ENCODE data around the gene ARL8A.

ARL8A gene

DNA sequence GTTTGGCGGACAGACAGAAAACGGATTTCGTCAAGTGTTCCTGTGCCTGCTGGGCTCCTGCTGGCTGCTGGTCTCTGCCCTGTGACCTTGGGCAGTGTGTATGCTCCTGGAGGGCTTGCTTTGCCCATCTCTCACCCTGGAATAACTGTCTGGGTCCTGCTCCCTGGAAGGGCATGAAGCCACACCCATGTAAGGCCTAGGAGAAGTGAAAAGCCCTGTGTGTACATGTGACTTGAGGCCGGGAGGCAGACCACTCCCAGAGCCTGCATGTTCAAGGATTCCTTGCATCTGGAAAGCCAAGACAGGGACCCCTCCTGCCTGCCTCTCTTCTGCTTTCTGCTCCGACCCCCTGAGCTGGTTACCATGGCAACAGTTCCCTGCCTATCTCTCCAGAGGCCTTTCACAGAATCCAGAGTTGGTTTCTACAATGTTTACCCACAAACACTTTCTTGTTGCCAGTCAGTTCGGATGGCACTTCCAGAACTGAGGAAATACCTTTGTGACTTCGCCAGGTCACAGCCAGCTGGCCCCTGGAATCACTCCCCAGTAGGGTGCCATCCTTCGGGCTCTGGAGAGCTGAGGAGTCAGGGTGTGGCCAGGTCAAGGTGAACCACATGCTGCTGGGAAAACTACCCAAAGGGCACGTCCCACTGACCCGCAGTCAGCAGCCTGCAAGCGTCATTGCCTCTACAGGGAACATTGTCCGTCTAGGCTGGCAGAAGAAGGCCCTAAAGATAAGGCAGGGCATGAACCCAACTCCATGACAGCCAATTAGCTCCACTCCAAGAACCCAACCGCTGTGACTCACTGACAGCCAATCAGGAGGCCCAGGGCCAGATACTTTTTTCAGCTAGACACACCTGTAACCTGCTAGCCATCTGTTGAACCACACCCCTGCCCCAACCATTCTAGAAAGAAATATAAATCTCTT is 36.5 kb downstream of the ARL8A start:
- no peak for FAIRE-seq

DNA sequence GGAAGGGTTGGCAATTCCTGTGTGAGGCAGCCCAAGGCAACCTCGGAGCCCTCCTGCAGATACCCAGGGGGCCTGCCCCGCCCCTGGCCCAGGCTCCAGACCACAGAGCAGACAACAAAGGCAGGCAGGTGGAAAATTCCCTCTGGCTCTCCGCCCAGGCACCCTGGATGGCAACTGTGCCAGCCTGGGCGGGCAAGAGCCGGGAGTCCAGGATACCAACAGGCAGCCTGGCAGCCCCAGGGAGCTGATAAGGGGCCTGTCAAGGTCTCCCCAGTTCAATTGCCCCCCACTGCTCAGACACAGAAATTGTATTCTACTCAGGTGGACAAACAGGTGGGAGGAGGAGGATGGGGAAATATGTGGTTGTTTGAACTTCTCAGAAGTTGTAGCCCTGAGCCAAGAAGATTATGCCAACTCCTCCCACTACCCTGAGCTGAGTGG is 37.2 kb downstream of the ARL8A start:
- FAIRE-seq, result no peak

DNA sequence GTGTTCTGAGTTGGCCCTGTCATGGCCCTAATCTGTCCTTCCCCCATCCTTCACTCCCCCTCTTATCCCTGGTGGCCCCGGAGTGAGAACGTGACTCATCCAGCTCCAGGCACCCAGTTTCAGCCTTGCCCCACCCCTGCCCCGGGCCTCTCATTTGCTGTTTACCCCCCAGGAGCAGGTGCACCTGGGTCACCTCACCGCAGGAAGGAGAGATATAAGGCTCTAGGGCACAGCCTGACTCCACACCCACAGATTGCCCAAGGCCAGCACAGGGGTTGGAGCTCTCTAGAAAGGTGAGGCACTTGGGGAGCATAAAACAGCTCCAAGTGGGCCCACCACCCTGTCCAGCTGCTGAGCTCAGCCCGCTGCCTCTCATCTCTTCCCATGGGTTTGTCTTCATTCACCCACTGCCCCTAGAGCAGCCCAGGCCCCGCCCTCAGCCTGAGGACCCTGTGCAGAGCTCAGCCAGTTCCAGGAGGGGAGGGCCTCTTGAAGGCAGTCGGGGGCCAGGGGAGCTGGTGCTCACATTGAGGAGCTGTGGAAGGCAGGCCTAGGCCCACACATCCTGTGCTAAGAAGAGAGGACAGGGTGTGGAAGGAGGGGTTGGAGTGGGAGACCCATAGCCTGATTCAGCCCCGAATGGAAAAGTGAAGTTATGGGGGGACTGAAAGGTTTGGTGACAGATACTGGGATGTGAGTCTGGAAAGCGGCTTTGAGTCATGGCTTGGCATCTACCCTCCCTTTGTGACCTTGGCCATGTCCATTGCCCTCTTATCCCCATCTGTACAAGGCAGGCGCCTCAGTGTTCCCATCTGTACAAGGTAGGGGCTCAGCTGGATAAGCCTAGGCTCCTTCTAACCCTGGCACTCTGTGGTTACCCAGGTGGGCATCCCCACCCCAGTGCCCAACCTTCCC is 37.9 kb downstream of the ARL8A start:
- no peak for FAIRE-seq

DNA sequence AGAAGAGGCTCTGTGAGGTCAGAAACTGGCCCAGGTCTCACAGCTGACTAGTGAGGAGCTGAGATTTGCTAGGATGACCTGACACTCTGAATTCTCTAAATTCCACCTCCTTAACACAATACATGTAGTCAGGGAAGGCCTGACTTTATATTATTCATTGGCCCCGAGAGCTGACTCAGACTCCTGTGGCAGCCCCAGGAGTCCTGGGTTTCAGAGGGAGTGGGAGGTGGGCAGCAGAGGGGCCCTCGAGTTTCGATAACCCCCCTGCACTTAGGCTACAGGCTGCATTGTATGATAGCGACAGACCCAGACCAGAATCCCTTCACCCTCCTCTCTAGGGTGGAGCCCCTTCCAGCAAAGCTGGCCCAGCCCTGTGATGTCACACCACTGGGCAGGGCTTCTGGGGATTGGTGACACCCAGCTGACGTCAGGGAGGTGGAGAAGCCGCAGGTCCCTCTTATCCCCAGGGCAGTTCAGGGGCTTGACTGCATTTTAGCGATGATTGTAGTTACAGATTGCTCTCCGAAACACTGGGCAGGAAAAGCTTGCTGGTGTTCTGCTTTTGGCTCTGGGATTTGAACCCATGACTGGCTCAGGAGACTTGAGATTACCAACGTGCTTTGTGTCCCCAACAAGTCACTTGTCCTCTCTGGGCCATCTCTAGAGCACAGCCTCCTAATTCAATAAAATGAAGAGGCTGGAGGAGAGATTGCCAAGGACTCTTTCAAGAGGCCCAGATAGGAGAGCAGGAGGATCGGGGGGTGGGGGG is 38.8 kb downstream of the ARL8A start:
- FAIRE-seq, result no peak

DNA sequence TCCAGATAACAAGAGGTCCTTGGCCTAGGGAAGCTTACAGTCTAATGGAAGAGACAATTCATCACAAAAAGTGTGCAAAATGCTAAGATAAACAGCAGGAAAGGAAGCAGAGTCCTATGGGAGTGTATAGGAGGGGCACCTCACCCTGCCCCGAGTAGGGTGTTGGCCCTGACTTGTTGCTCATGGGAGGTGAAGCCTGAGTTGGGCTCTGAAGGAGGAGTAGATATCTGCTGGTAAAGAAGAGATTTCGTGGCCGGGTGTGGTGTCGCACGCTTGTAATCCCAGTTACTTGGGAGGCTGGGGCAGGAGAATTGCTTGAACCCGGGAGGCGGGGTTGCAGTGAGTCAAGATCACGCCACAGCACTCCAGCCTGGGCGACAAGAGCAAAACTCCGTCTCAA is 40.5 kb downstream of the ARL8A start:
- FAIRE-seq, result no peak

DNA sequence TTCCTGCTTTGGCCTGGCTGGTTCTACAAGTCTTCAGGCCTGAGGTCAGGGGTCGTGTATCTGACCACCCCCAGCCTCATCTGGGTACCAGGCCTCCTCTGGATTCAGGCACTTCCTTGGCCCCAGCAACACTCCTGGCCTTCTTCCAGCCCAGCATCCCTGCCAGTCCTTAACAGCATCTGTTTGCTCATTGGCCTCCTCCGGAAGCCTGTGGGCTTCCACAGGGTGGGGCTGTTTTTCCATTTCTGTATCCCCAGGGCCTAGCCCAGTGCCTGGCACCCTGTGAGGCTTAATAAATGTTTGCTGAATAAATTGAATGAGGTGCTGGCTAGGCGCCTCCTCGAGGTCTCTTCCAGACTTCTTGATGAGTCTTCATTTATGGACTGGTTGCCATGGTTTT is 43.4 kb downstream of the ARL8A start:
- no peak for FAIRE-seq

DNA sequence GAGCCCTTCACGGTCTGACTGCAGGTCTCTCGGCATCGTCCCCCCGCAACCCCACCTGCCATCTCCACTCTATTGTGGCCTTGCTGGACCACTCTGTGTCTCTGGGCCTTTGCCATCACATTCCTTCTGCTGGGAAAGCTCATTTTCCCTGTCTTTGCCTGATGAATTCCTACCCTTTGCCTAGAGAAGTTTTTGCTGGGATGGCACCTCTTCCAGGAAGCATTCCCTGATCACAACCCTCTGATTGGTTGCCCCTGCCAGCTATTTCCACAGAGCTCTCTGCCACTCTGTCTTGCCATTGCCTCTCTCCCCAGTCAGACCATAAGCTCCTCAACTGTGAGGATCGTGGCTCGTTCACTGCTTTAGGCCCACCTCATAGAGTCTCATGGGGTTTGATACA is 50.7 kb downstream of the ARL8A start:
- FAIRE-seq, result no peak

DNA sequence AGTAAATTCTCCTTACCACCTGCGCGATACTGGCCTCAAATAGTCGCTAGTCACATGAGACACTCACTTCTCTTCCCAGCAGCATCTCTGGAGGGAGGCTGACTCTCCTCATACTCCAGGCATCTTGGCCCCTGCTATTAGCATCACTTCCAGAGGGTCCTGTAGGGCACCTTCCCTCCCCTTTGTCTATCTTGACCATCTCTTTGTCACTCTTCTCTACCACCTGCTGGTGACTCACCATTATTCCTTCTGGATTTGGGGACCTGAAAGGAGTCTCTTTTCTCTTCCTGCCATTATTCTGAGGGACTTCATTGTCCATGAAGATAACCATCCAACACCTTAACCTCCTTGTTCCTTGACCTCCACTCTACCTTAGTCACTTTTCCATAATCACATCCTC is 53.5 kb downstream of the ARL8A start:
- no peak for FAIRE-seq

DNA sequence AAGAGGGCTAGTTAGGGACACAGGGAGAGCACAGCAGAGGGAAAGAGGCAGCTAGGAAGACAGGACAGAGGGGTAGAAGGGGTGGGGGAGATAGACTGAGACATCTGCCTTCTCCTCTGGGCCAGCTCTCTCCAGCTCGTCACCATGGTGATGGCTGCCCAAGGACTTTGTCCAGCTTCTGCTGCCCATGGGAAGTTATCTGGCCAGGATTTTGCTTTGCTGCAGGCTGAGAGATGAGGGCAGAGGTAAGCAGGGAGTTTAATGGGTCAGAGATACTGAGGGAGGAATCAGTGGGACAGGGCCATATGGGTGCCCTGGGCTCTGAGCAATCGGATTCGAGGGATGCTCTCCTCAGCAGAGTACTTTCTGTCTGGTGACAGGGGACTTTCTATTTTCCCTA is 56.3 kb downstream of the ARL8A start:
- no peak for FAIRE-seq

DNA sequence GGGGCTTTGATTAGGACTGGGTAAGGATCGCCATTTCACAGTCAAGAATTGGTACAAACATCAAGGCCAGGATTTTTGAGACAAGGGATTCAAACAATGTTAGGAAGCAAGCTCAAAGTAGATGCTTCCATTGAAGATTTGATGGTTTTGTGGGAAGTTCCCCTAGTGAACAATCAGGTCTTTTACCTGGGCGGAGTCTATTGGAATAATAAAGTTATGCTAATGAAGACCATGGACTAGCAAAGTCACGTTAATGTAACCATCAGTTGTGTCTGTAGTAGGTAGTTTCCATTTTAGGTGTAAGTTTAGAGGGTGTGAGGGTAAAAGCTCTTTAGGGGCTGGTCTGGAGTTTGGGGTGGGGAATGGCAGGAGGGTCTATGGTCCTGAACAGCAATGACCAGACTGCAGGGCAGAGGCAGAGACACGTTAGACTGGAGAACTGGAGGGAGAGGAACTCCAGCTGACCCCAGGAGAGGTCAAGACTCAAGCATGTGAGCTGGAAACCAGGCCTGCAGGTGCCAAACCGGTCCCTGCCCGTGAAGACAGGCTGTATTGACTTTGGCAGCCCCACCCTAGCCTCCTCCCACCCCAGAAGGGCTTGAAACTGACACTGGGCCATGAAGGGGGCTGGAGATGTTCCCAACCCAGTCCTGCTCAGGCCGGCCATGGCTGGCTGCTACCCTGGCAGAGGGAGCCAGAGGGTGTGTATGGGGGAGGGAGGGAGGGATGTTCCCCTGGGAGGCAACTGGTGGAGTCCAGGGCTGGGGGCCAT is 57.8 kb downstream of the ARL8A start:
- FAIRE-seq, result no peak

DNA sequence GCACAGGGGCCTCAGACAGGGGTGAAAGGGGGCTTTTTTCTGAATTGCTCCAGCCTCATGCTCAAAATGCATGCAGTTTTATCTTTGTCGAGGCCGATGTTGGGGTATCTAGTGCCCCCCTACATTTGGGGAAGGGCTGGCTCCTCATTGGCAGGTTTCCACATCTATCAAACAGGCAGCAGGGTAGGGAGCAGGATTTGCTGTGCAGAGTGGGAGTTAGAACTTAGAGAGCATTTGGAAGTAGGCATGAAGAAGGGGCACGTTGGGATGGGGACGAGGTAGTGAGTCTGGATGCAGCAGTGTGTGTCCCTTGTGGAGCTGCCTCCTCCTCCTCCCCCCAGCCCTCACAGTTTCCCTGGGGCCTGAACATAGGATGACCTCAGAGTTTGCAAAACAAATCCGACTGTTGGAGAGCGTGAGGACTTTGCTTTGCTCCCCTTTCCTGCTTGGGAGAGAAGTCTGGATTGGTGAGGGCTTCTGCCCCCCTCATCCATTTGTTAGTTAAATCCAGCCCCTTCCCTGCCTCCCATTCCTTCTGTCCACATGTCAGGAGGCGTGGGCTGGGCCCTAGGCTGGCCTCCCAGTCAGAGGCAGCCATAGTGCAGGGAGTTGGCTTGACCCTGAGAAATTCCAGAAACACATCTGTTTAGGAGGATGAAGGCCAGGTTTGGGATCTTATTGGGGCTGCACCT is 58.7 kb downstream of the ARL8A start:
- no peak for FAIRE-seq

DNA sequence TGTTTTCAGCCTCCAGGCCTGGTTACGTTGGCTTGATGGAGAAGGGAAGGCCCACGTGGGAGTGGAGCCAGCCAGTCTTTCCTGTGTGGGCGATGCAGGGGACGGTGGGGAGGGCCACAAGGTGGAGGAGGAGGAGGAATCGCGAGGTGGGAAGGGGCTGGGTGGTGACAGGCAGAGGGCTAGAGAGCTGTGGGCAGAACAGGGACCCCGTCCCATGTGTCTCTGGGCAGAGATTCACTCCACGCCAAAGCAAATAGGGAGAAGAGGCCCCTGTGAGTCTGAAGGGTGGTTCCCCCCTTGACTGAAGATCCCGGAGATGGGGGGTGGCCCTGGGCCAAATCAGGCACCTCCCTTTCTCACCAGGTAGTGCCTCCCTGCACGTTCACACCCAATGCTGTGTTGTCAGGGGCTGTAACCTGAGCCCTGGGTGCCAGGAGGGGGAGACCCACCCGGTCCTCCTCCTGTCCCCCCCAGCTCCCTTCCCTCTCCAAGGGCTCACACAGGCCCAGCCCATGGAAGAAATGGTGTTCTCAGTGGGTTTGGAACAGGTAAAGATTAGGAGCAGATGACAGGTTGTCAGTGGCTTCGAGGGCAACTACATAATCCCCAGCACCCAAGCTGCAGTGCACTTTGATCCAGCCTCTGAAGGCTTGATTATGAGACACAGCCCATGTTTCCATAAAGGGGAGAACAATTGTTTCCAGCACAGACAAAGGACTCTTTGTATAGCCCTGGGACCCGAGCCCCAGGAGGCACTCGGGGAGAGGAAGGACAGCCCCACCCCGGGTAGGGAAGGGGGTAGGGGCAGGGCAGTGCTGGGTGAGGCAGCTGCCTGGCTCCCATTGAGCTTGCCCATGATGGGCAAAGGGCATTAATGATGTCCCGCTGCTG is 59.5 kb downstream of the ARL8A start:
- FAIRE-seq, result no peak

Measured in endometrium (tissue), 2 donors.